Measurements from ENCODE around the gene ABCA6.
"Not testable (repeated sequence)": the region's sequence is repeated elsewhere in the genome, so short reads cannot be mapped to it uniquely, and the experiment has no call there.

ABCA6 gene

GRCh38 chr17:69130627-69131296 is 10.9 kb downstream of the ABCA6 start:
- DNase-seq, result no peak

GRCh38 chr17:69123626-69124025 is 18.1 kb downstream of the ABCA6 start:
- DNase-seq, result no peak

- no peak for DNase-seq
Observed at GRCh38 chr17:69122065-69122464, 19.6 kb downstream of the ABCA6 start.

- no peak for DNase-seq
Observed at GRCh38 chr17:69117855-69118784, 23.6 kb downstream of the ABCA6 start.

GRCh38 chr17:69111794-69112193 is 29.9 kb downstream of the ABCA6 start:
- no peak for DNase-seq

- no peak for DNase-seq
Observed at GRCh38 chr17:69105907-69106730, 35.6 kb downstream of the ABCA6 start.

GRCh38 chr17:69103557-69104233 is 38.0 kb downstream of the ABCA6 start:
- no peak for DNase-seq

GRCh38 chr17:69098625-69099024 is 43.1 kb downstream of the ABCA6 start:
- no peak for DNase-seq

- no peak for DNase-seq
Observed at GRCh38 chr17:69096541-69096940, 45.2 kb downstream of the ABCA6 start.

- DNase-seq, result no peak
Observed at GRCh38 chr17:69093995-69094394, 47.7 kb downstream of the ABCA6 start.

GRCh38 chr17:69093279-69093789 is 48.4 kb downstream of the ABCA6 start:
- DNase-seq, result no peak

GRCh38 chr17:69090365-69090764 is 51.3 kb downstream of the ABCA6 start:
- no peak for DNase-seq

GRCh38 chr17:69088643-69089200 is 53.0 kb downstream of the ABCA6 start:
- no peak for DNase-seq

GRCh38 chr17:69086641-69087040 is 55.1 kb downstream of the ABCA6 start:
- no peak for DNase-seq

GRCh38 chr17:69084911-69085310 is 56.8 kb downstream of the ABCA6 start:
- DNase-seq, result no peak

GRCh38 chr17:69082696-69083095 is 59.0 kb downstream of the ABCA6 start:
- DNase-seq, result no peak

- DNase-seq, result no peak
Observed at GRCh38 chr17:69078864-69079263, 62.8 kb downstream of the ABCA6 start.

GRCh38 chr17:69075823-69076222 is 65.9 kb downstream of the ABCA6 start:
- no peak for DNase-seq

- not testable (repeated sequence) for DNase-seq
Observed at GRCh38 chr17:69073392-69073791, 68.3 kb downstream of the ABCA6 start.

- DNase-seq, result not testable (repeated sequence)
Observed at GRCh38 chr17:69072803-69073256, 68.9 kb downstream of the ABCA6 start.

- not testable (repeated sequence) for DNase-seq
Observed at GRCh38 chr17:69071233-69071586, 70.5 kb downstream of the ABCA6 start.

All from activated T-cell treated with anti-CD3 and anti-CD28 coated beads for 4 hours (primary cell).